Measurements from ENCODE around the gene C10orf90. TPM values are rescaled to one million over a fixed set of nuclear protein-coding genes. Genes with fewer than 3 reads are reported as not detected.

The C10orf90 gene
- total RNA-seq, 2 donors from 2014 or later = 0.43 TPM; not detected in 1

DNA sequence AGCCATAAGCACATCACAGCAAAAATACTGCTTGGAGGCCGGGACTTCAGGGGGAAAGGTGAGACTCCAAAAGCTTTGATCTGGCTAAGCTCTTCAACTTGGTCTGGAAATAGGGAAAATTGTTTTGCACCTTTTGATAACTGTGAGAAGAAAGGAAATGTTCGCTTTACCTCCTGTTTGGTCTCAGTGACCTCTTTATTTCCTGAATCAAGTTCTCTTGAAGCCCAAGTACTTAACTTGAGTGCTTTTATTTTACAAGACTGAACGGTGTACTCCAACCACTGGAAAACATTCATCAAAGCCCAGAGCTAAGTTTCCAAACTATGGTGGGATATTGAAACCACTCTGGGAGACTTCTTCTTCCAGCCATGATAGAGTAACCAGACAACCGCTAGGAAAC, 5.3 kb downstream of the C10orf90 start:
- Histone ChIP-seq H3K4me1 (peaks cover 0 to 6% of the 10 kb centered on the region in 2 donors), H3K27ac (no peak overlapping the region), H3K9me3 (no peaks in the 10 kb centered on the region), H3K36me3 (no peaks in the 10 kb centered on the region), H3K27me3 (no peaks in the 10 kb centered on the region), H3K4me3 (no peak overlapping the region)
- DNase-seq (ENCODE audit: low spot score) = no peak
- TF ChIP-seq CTCF (IDR thresholded peaks at IDR 0.05) = no peak

- Histone ChIP-seq H3K9me3 (no peaks in the 10 kb centered on the region), H3K4me3 (no peak overlapping the region), H3K27ac (peak overlapping the region; percentile 10 to 46), H3K27me3 (no peaks in the 10 kb centered on the region), H3K36me3 (no peaks in the 10 kb centered on the region), H3K4me1 (peaks cover 0 to 6% of the 10 kb centered on the region in 2 donors)
- DNase-seq (ENCODE audit: low spot score) = no peak
- TF ChIP-seq CTCF (IDR thresholded peaks at IDR 0.05) = no peak
These were observed 6.6 kb downstream of the C10orf90 start for GRCh38 chr10:126663880-126664279.

- Histone ChIP-seq H3K27me3 (no peaks in the 10 kb centered on the region), H3K4me3 (no peak overlapping the region), H3K9me3 (no peaks in the 10 kb centered on the region), H3K36me3 (no peaks in the 10 kb centered on the region), H3K4me1 (peaks cover 0 to 6% of the 10 kb centered on the region in 2 donors), H3K27ac (peak overlapping the region; percentile 46 to 58)
- TF ChIP-seq CTCF (IDR thresholded peaks at IDR 0.05) = no peak
- no peak for DNase-seq (ENCODE audit: low spot score)
These were observed 7.2 kb downstream of the C10orf90 start for GRCh38 chr10:126663328-126663727.

- Histone ChIP-seq H3K4me1 (peaks cover 0 to 6% of the 10 kb centered on the region in 2 donors), H3K9me3 (no peaks in the 10 kb centered on the region), H3K4me3 (no peak overlapping the region), H3K27me3 (no peaks in the 10 kb centered on the region), H3K36me3 (no peaks in the 10 kb centered on the region), H3K27ac (peak overlapping the region; percentile 46 to 58)
- DNase-seq (ENCODE audit: low spot score) = no peak
- TF ChIP-seq CTCF (IDR thresholded peaks at IDR 0.05) = no peak
These were observed 8.5 kb downstream of the C10orf90 start for GRCh38 chr10:126661841-126662515.

DNA sequence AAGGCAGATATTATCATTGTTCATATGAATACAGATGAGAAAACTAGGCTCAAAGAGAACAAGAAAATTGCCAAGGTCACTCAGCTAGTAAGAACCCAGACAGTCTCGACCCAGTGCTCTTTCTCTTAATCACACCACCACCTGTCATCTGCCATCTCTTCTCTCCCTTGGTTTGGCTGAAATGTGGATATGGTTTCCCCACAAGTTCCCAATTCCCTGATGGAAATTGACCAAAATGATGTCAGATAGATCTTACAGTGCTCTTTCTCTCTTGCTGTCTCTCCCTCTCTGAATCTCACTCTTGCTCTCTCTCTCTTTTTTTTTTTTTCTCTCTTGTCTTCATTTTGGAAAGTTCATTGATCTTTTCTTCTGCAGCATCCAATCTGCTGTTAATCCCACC, 9.1 kb downstream of the C10orf90 start:
- no peak overlapping the region for H3K27ac ChIP-seq

More for the DNA sequence above, 9.1 kb downstream of the C10orf90 start:
- Histone ChIP-seq H3K9me3 (no peaks in the 10 kb centered on the region), H3K4me1 (peaks cover 0 to 6% of the 10 kb centered on the region in 2 donors), H3K4me3 (no peak overlapping the region), H3K36me3 (no peaks in the 10 kb centered on the region), H3K27me3 (no peaks in the 10 kb centered on the region)
- TF ChIP-seq CTCF (IDR thresholded peaks at IDR 0.05) = no peak
- DNase-seq (ENCODE audit: low spot score) = no peak

Data from right atrium auricular region (tissue), 2 donors.